ENCODE results near the gene SEPTIN2. TPM values are rescaled to one million over a fixed set of nuclear protein-coding genes. Genes with fewer than 3 reads are reported as not detected.

Gene SEPTIN2
- total RNA-seq, 1 experiment from 2014 or later = 281 TPM

DNA sequence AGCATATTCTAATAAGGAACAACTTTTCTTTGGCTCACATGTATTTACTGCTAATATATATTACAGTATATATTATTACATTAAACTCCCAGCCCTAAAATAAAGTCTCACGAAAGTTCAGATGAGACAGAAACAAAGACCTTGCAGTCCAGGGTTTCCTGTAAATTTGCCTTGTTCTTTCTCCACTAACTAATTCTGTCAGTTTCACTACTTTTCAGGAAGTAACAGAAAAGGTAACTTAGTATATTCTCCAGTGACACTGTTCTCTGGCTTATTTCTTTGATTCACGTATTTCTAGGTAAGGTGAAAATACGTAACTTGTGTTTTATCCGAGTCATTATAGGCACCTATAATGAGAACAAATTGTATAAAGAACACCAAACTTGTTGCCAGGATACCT, 35.4 kb upstream of the SEPTIN2 start:
- Histone ChIP-seq H3K9me3 (ENCODE audit: low read length) (no peaks in the 10 kb centered on the region), H3K4me2 (ENCODE audit: low read depth, low read length, poor library complexity, severe bottlenecking) (no peak overlapping the region), H3K27me3 (ENCODE audit: low read length) (no peaks in the 10 kb centered on the region), H3K9me2 (replicated peaks; ENCODE audit: insufficient read depth, low read length) (no peaks in the 10 kb centered on the region), H4K20me1 (ENCODE audit: insufficient read depth, low read depth, low read length) (peaks cover 44% of the 10 kb centered on the region), H3K79me2 (ENCODE audit: low read length) (peaks cover 63% of the 10 kb centered on the region), H2AFZ (ENCODE audit: low read length) (no peak overlapping the region), H3K36me3 (ENCODE audit: insufficient read depth, low read length) (no peaks in the 10 kb centered on the region), H3K4me1 (ENCODE audit: low read length) (peaks cover 5% of the 10 kb centered on the region), H3K4me3 (ENCODE audit: low read length) (no peak overlapping the region), H3K9ac (ENCODE audit: low read length) (no peak overlapping the region), H3K27ac (ENCODE audit: low read length) (no peak overlapping the region)
- no peak for DNase-seq

DNA sequence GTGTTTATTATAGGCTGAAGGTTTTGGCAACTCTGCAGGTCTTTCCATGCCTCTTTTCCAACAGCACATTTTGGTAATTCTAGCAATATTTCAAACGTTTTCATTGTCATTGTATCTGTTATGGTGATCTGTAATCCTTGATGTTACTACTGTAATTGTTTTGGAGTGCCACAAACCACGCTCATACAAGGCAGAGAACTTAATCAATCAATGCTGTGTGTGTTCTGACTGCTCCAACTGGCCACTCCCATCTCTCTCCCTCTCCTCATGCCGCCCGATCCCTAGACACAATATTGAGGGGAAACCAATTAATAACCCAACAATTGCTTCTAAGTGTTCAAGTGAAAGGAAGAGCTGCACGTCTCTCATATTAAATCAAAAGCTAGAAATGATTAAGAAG, 33.2 kb upstream of the SEPTIN2 start:
- no peak overlapping the region for H3K27ac ChIP-seq (ENCODE audit: low read length)
- H3K4me3 ChIP-seq (ENCODE audit: low read length) = no peak overlapping the region
- DNase-seq = no peak
- peaks cover 67% of the 10 kb centered on the region for H3K79me2 ChIP-seq (ENCODE audit: low read length)
- H3K9ac ChIP-seq (ENCODE audit: low read length) = no peak overlapping the region
- no peaks in the 10 kb centered on the region for H3K9me2 ChIP-seq (replicated peaks; ENCODE audit: insufficient read depth, low read length)
- no peak overlapping the region for H3K4me2 ChIP-seq (ENCODE audit: low read depth, low read length, poor library complexity, severe bottlenecking)
- H3K27me3 ChIP-seq (ENCODE audit: low read length) = no peaks in the 10 kb centered on the region
- no peaks in the 10 kb centered on the region for H3K36me3 ChIP-seq (ENCODE audit: insufficient read depth, low read length)
- H3K4me1 ChIP-seq (ENCODE audit: low read length) = peaks cover 5% of the 10 kb centered on the region
- H2AFZ ChIP-seq (ENCODE audit: low read length) = no peak overlapping the region
- H4K20me1 ChIP-seq (ENCODE audit: insufficient read depth, low read depth, low read length) = peaks cover 38% of the 10 kb centered on the region
- no peaks in the 10 kb centered on the region for H3K9me3 ChIP-seq (ENCODE audit: low read length)

DNA sequence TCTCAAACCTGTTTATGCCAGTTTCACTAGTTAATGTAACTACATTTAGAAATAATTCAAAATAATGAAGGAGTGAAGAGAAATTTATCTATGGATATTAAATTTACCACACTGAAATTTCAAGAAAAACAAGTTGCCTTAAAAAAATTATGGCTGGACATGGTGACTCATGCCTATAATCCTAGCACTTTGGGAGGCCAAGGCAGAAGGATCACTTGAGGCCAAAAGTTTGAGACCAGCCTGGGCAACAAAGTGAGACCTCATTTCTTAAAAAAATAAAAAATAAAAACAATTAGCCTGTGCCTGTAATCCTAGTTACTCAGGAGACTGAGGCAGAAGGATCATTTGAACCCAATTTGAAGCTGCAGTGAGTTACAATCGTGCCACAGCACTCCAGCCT, 30.1 kb upstream of the SEPTIN2 start:
- H3K4me1 ChIP-seq (ENCODE audit: low read length) = peaks cover 6% of the 10 kb centered on the region
- H4K20me1 ChIP-seq (ENCODE audit: insufficient read depth, low read depth, low read length) = peaks cover 31% of the 10 kb centered on the region
- H3K27me3 ChIP-seq (ENCODE audit: low read length) = no peaks in the 10 kb centered on the region
- no peak overlapping the region for H2AFZ ChIP-seq (ENCODE audit: low read length)
- no peaks in the 10 kb centered on the region for H3K36me3 ChIP-seq (ENCODE audit: insufficient read depth, low read length)
- no peaks in the 10 kb centered on the region for H3K9me2 ChIP-seq (replicated peaks; ENCODE audit: insufficient read depth, low read length)
- DNase-seq = no peak
- no peak overlapping the region for H3K4me2 ChIP-seq (ENCODE audit: low read depth, low read length, poor library complexity, severe bottlenecking)
- H3K9ac ChIP-seq (ENCODE audit: low read length) = no peak overlapping the region
- no peak overlapping the region for H3K4me3 ChIP-seq (ENCODE audit: low read length)
- no peaks in the 10 kb centered on the region for H3K9me3 ChIP-seq (ENCODE audit: low read length)
- H3K27ac ChIP-seq (ENCODE audit: low read length) = no peak overlapping the region
- peaks cover 77% of the 10 kb centered on the region for H3K79me2 ChIP-seq (ENCODE audit: low read length)

DNA sequence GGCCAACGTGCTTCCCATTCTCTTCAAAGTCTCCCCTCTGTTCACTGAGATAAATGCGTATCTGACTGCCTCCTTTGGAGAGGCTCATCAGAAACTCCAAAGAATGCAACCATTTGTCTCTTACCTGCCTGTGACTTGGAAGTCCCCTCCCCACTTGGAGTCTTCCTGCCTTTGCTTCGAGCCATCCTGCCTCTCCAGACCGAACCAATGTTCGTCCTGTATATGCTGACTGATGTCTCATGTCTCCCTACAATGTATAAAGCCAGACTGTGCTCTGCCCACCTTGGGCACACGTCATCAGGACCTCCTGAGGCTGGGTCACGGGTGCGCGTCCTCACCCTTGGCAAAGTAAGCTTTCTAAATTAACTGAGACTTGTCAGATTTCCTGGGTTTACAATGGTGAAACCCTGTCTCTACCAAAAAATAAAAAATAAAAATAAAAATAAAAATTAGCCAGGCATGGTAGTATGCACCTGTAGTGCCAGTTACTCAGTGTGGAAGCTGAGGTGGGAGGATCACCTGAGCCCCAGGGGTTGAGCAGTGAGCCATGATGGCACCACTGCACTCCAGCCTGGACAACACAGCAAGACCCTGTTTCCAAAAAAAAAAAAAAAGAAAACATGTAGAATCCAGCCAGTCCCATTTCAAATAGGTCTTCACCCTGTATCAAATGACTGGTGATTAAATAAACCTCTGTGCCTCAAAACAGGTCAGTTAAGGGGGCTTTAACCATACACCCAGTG, 29.2 kb upstream of the SEPTIN2 start:
- no peak overlapping the region for H3K4me3 ChIP-seq (ENCODE audit: low read length)
- H3K4me1 ChIP-seq (ENCODE audit: low read length) = peaks cover 5% of the 10 kb centered on the region
- H3K9me3 ChIP-seq (ENCODE audit: low read length) = no peaks in the 10 kb centered on the region
- H3K79me2 ChIP-seq (ENCODE audit: low read length) = peaks cover 82% of the 10 kb centered on the region
- H3K9me2 ChIP-seq (replicated peaks; ENCODE audit: insufficient read depth, low read length) = no peaks in the 10 kb centered on the region
- no peak overlapping the region for H3K4me2 ChIP-seq (ENCODE audit: low read depth, low read length, poor library complexity, severe bottlenecking)
- no peaks in the 10 kb centered on the region for H3K27me3 ChIP-seq (ENCODE audit: low read length)
- no peak overlapping the region for H3K27ac ChIP-seq (ENCODE audit: low read length)
- H4K20me1 ChIP-seq (ENCODE audit: insufficient read depth, low read depth, low read length) = peaks cover 25% of the 10 kb centered on the region
- no peaks in the 10 kb centered on the region for H3K36me3 ChIP-seq (ENCODE audit: insufficient read depth, low read length)
- DNase-seq = no peak
- H2AFZ ChIP-seq (ENCODE audit: low read length) = no peak overlapping the region
- no peak overlapping the region for H3K9ac ChIP-seq (ENCODE audit: low read length)

DNA sequence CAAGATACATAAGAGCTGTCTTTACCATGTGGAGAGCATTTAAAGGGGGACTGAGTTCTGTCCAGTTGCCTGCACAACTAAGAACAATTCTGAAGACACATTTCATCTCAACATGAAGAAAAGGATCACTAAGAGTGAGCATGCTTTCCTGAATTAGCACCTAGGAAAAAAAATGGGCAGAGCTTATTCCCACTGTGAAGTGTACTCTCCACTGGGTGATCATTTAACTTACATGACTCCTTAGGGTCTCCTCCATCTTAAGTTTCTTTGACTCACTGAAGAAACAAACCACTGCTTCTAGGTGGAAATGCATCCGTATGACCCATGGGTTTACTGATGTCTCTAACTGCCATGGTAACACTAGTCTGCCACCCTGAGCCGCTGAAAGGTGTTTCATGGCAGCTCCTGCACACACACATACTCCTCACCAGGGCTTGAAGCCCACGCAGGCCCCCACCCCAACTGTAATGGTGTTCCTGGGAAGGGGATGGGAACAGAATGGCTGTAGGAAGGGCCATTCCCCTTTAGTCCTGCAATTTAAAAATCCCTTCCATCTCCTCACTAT, 27.3 kb upstream of the SEPTIN2 start:
- H2AFZ ChIP-seq (ENCODE audit: low read length) = no peak overlapping the region
- peaks cover 22% of the 10 kb centered on the region for H4K20me1 ChIP-seq (ENCODE audit: insufficient read depth, low read depth, low read length)
- no peaks in the 10 kb centered on the region for H3K36me3 ChIP-seq (ENCODE audit: insufficient read depth, low read length)
- no peaks in the 10 kb centered on the region for H3K9me3 ChIP-seq (ENCODE audit: low read length)
- peaks cover 6% of the 10 kb centered on the region for H3K4me1 ChIP-seq (ENCODE audit: low read length)
- H3K27ac ChIP-seq (ENCODE audit: low read length) = no peak overlapping the region
- no peak for DNase-seq
- no peaks in the 10 kb centered on the region for H3K9me2 ChIP-seq (replicated peaks; ENCODE audit: insufficient read depth, low read length)
- H3K27me3 ChIP-seq (ENCODE audit: low read length) = no peaks in the 10 kb centered on the region
- H3K79me2 ChIP-seq (ENCODE audit: low read length) = peaks cover 88% of the 10 kb centered on the region
- no peak overlapping the region for H3K4me2 ChIP-seq (ENCODE audit: low read depth, low read length, poor library complexity, severe bottlenecking)
- H3K4me3 ChIP-seq (ENCODE audit: low read length) = no peak overlapping the region
- no peak overlapping the region for H3K9ac ChIP-seq (ENCODE audit: low read length)

DNA sequence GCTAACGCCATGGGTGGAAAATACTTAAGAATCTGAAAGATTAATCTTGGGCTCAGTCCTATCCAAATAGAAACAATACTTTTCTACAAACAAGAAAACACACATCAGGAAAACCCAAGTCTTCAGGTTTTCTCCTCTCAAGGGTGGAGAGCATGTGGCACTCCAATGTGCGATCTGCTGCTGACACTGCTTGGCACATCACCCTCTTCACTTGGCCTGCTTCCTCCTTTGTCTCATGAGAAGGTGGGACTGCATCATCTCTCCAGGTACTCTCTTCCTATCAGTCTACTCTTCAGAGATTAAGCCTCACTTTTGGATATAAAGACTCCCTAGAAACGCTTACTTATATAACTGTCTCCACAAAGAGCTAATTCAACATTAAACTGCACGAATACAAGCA, 26.7 kb upstream of the SEPTIN2 start:
- Histone ChIP-seq H3K4me2 (ENCODE audit: low read depth, low read length, poor library complexity, severe bottlenecking) (no peak overlapping the region), H3K27me3 (ENCODE audit: low read length) (no peaks in the 10 kb centered on the region), H3K4me3 (ENCODE audit: low read length) (no peak overlapping the region), H3K27ac (ENCODE audit: low read length) (no peak overlapping the region), H3K79me2 (ENCODE audit: low read length) (peaks cover 91% of the 10 kb centered on the region), H3K9ac (ENCODE audit: low read length) (no peak overlapping the region), H3K36me3 (ENCODE audit: insufficient read depth, low read length) (no peaks in the 10 kb centered on the region), H2AFZ (ENCODE audit: low read length) (no peak overlapping the region), H3K9me3 (ENCODE audit: low read length) (no peaks in the 10 kb centered on the region), H3K4me1 (ENCODE audit: low read length) (peaks cover 11% of the 10 kb centered on the region), H4K20me1 (ENCODE audit: insufficient read depth, low read depth, low read length) (peaks cover 22% of the 10 kb centered on the region), H3K9me2 (replicated peaks; ENCODE audit: insufficient read depth, low read length) (no peaks in the 10 kb centered on the region)
- DNase-seq = no peak

DNA sequence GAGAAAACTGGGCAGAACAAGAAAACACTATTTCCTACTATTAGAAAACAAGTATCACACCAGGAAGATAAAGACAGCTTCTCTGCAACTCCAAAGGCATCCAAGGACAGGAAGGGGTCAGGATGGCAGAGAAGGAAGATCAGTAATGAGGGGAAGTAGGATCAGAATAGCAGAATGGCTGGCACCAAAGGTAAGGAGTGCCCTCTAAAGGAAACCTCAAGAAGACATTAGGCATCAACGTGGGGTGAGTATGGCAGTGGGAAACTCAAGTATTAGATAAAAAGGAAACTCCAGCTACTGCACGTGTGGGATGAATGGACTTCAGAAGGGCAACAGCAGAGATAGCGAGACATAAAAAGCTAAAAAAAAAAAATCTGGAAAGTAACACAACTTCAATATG, 26.1 kb upstream of the SEPTIN2 start:
- peaks cover 11% of the 10 kb centered on the region for H3K4me1 ChIP-seq (ENCODE audit: low read length)
- H3K9ac ChIP-seq (ENCODE audit: low read length) = no peak overlapping the region
- no peak overlapping the region for H3K27ac ChIP-seq (ENCODE audit: low read length)
- no peak overlapping the region for H2AFZ ChIP-seq (ENCODE audit: low read length)
- no peaks in the 10 kb centered on the region for H3K9me2 ChIP-seq (replicated peaks; ENCODE audit: insufficient read depth, low read length)
- no peak overlapping the region for H3K4me3 ChIP-seq (ENCODE audit: low read length)
- H3K36me3 ChIP-seq (ENCODE audit: insufficient read depth, low read length) = no peaks in the 10 kb centered on the region
- H3K27me3 ChIP-seq (ENCODE audit: low read length) = no peaks in the 10 kb centered on the region
- H3K4me2 ChIP-seq (ENCODE audit: low read depth, low read length, poor library complexity, severe bottlenecking) = no peak overlapping the region
- H3K79me2 ChIP-seq (ENCODE audit: low read length) = peaks cover 91% of the 10 kb centered on the region
- DNase-seq = no peak
- no peaks in the 10 kb centered on the region for H3K9me3 ChIP-seq (ENCODE audit: low read length)
- peaks cover 22% of the 10 kb centered on the region for H4K20me1 ChIP-seq (ENCODE audit: insufficient read depth, low read depth, low read length)

DNA sequence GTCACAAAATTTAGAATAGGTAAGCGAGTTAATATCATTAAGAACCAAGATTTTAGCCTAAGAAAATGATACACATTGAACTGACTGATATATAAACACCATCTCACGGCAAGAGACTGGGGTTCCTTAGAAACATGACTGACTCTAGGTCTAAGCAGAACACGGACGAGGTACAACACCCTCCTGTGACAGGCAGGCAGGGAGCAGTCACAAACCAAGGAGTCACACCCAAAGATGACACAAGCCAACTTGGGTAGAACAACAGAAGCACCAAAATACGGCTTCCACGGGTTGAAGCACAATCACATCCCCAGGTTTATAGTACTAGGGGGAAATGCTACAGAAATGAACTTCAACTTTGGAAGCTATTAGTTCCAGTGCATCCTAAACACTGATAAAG, 24.6 kb upstream of the SEPTIN2 start:
- peaks cover 24% of the 10 kb centered on the region for H4K20me1 ChIP-seq (ENCODE audit: insufficient read depth, low read depth, low read length)
- H3K36me3 ChIP-seq (ENCODE audit: insufficient read depth, low read length) = no peaks in the 10 kb centered on the region
- no peak overlapping the region for H2AFZ ChIP-seq (ENCODE audit: low read length)

More for the DNA sequence above, 24.6 kb upstream of the SEPTIN2 start:
- Histone ChIP-seq H3K9ac (ENCODE audit: low read length) (no peak overlapping the region), H3K27me3 (ENCODE audit: low read length) (no peaks in the 10 kb centered on the region), H3K4me3 (ENCODE audit: low read length) (no peak overlapping the region), H3K79me2 (ENCODE audit: low read length) (peaks cover 93% of the 10 kb centered on the region), H3K27ac (ENCODE audit: low read length) (no peak overlapping the region), H3K4me2 (ENCODE audit: low read depth, low read length, poor library complexity, severe bottlenecking) (no peak overlapping the region), H3K9me2 (replicated peaks; ENCODE audit: insufficient read depth, low read length) (no peaks in the 10 kb centered on the region), H3K9me3 (ENCODE audit: low read length) (no peaks in the 10 kb centered on the region), H3K4me1 (ENCODE audit: low read length) (peaks cover 11% of the 10 kb centered on the region)
- DNase-seq = no peak
